ENCODE results near the gene TF. TPM values are rescaled to one million over a fixed set of nuclear protein-coding genes. Genes with fewer than 3 reads are reported as not detected.

The TF gene
- total RNA-seq, 1 experiment from 2014 or later, result 0.09 TPM

- WGBS (ENCODE audit: extremely low coverage, insufficient read length, low lambda C conversion rate), result no CpG with 5 or more reads among the region's 5 CpGs
- Histone ChIP-seq H3K23me2 (ENCODE audit: insufficient read length, low read depth, low read length, poor library complexity, severe bottlenecking) (no peaks in the 10 kb centered on the region), H3K27ac (ENCODE audit: insufficient read length, low read depth, low read length) (no peak overlapping the region), H4K8ac (replicated peaks; ENCODE audit: insufficient read length, low read depth, low read length) (no peak overlapping the region), H2BK12ac (ENCODE audit: insufficient read length, low read depth, low read length) (no peak overlapping the region), H4K20me1 (ENCODE audit: control insufficient read depth, insufficient read depth, insufficient read length) (no peaks in the 10 kb centered on the region), H3K4me2 (ENCODE audit: insufficient read depth, insufficient read length, low read length) (no peak overlapping the region), H4K91ac (ENCODE audit: insufficient read length, low read depth, low read length) (no peak overlapping the region), H2AFZ (ENCODE audit: low read length) (no peak overlapping the region), H3K14ac (ENCODE audit: insufficient read depth, low read length) (no peak overlapping the region; the same call in 1 of the 2 replicates), H3K9ac (ENCODE audit: extremely low read depth, insufficient read length, low read length) (no peak overlapping the region), H3K4me1 (ENCODE audit: insufficient read depth, low read length) (no peaks in the 10 kb centered on the region), H3K79me2 (ENCODE audit: insufficient read depth, low read length) (no peaks in the 10 kb centered on the region), H3K9me3 (ENCODE audit: control insufficient read depth, low read depth, low read length) (no peaks in the 10 kb centered on the region), H3T11ph (ENCODE audit: low read length) (no peak overlapping the region), H2BK120ac (ENCODE audit: low read depth, low read length, poor library complexity, severe bottlenecking) (no peak overlapping the region), H2BK15ac (ENCODE audit: low read depth, low read length) (no peak overlapping the region), H2BK5ac (ENCODE audit: insufficient read length, low read length) (no peak overlapping the region), H3K4ac (ENCODE audit: low read depth, low read length) (no peak overlapping the region), H4K5ac (ENCODE audit: insufficient read length, low read depth, low read length) (no peak overlapping the region), H3K56ac (ENCODE audit: insufficient read length, low read depth, low read length) (no peak overlapping the region), H3K18ac (ENCODE audit: insufficient read length, low read depth, low read length) (no peak overlapping the region), H3K23ac (ENCODE audit: insufficient read length, low read depth, low read length) (no peak overlapping the region), H3K79me1 (ENCODE audit: insufficient read depth, low read depth, low read length, poor library complexity, severe bottlenecking) (no peaks in the 10 kb centered on the region), H3K27me3 (ENCODE audit: insufficient read depth, low read length) (no peaks in the 10 kb centered on the region), H2AK5ac (ENCODE audit: insufficient read length, low read length) (no peak overlapping the region), H2BK20ac (ENCODE audit: low read depth, low read length, poor library complexity, severe bottlenecking) (no peak overlapping the region)
- H3K4me3 Mint-ChIP-seq, result no peak overlapping the region
- no peak for TF ChIP-seq CTCF (conservative IDR thresholded peaks at IDR 0.05)
- H3K27ac Mint-ChIP-seq, result no peak overlapping the region
- H3K4me1 Mint-ChIP-seq, result peaks cover 0 to 7% of the 10 kb centered on the region in 2 experiments; a peak in 1 of 4 replicates
- 0 out of 7 replicates have a peak, but pooled peaks cover 0 to 1% (median 0%) of the 10 kb centered on the region in 3 experiments for H3K36me3 Mint-ChIP-seq (ENCODE audit: insufficient read depth in 1 of 3, low read depth in 3 of 3)
- no peak for DNase-seq
- H3K9me3 Mint-ChIP-seq, result no peaks in the 10 kb centered on the region
- no peaks in the 10 kb centered on the region for H3K27me3 Mint-ChIP-seq (ENCODE audit: low read depth)
Observed at GRCh38 chr3:133833267-133833666, 87.1 kb downstream of the TF start.

Data from H9 (cell line).